ENCODE data around the gene CATSPER1. TPM values are rescaled to one million over a fixed set of nuclear protein-coding genes. Genes with fewer than 3 reads are reported as not detected.

Gene CATSPER1
- total RNA-seq, 1 experiment from 2014 or later: 2.4 TPM

DNA sequence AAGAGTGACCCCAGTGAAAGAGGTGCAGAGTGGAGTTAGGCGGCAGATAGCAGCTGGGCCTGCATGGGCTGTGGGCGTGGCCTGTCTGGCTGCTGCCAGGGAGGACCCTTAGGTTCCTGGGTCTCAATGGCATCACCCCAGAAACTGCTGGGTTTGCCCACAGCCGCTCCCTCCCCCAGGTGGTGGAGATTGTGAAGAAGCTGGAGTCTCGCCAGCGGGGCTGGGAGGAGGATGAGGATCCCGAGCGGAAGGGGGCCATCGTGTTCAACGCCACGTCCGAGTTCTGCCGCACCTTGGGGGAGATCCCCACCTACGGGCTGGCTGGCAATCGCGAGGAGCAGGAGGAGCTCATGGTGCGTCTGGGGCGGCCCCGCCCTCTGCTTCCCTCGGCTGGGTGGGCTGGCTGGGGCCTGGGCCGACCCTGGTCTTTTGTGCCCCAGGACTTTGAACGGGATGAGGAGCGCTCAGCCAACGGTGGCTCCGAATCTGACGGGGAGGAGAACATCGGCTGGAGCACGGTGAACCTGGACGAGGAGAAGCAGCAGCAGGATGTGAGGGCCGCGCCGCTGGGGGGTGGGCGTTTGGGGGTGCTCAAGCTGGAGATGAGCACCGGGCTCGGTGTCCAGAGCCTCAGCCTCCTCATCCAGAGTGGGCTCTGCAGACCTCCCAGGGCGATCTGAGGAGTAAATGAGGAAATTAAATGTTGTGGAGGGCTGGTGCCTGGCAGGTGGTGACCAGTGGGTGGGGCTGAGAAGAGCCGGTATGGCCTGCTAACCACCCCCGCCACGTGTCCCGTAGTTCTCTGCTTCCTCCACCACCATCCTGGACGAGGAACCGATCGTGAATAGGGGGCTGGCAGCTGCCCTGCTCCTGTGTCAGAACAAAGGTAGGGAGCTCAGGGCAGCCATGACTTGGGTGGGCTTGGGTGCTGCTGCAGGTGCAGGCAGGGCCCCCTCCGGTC is 49.8 kb downstream of the CATSPER1 start (continued):
- TF ChIP-seq, protein P1, sequence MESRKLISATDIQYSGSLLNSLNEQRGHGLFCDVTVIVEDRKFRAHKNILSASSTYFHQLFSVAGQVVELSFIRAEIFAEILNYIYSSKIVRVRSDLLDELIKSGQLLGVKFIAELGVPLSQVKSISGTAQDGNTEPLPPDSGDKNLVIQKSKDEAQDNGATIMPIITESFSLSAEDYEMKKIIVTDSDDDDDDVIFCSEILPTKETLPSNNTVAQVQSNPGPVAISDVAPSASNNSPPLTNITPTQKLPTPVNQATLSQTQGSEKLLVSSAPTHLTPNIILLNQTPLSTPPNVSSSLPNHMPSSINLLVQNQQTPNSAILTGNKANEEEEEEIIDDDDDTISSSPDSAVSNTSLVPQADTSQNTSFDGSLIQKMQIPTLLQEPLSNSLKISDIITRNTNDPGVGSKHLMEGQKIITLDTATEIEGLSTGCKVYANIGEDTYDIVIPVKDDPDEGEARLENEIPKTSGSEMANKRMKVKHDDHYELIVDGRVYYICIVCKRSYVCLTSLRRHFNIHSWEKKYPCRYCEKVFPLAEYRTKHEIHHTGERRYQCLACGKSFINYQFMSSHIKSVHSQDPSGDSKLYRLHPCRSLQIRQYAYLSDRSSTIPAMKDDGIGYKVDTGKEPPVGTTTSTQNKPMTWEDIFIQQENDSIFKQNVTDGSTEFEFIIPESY (IDR thresholded peaks at IDR 0.05; ENCODE audit: extremely low read depth, insufficient replicate concordance, low read length): no peak
- TF ChIP-seq, protein P2, sequence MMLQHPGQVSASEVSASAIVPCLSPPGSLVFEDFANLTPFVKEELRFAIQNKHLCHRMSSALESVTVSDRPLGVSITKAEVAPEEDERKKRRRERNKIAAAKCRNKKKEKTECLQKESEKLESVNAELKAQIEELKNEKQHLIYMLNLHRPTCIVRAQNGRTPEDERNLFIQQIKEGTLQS (IDR thresholded peaks at IDR 0.05): no peak
- TF ChIP-seq, protein P3, sequence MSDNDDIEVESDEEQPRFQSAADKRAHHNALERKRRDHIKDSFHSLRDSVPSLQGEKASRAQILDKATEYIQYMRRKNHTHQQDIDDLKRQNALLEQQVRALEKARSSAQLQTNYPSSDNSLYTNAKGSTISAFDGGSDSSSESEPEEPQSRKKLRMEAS (IDR thresholded peaks at IDR 0.05): no peak
- TF ChIP-seq EZH2phosphoT487 (IDR thresholded peaks at IDR 0.05; ENCODE audit: borderline replicate concordance): no peak
- no peak for TF ChIP-seq SRF (IDR thresholded peaks at IDR 0.05; ENCODE audit: low read depth)

DNA sequence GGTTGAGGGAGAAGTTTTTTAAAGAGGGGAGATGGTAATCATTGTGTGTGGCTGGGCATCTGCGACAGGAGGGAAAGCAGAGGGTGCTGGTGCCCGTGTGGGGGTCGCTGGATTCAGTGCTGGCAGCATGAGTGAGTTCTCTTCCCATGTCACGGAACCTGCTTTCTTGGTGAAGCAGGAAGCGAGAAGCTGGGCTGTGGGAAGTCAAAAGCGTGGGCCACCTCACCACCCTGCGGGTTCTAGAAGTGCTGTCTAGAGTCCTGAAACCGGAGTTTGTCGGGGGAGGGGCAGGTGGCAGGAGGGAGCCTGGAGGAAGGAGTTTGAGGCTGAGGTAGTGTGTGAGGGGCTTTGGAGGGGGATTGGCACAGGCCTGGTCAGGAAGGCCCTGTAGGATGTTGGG is 50.5 kb downstream of the CATSPER1 start:
- no peak for DNase-seq (ENCODE audit: low read depth, low spot score)
- intact Hi-C loops (cut with micrococcal nuclease): no loop called here
- BruUV-seq (replicated peaks): no TSS peak
- H3K27ac ChIP-seq (ENCODE audit: low read depth, low read length): no peak overlapping the region
- ChIA-PET POLR2A (no interaction called here), CTCF (no interaction called here), RAD21 (ENCODE audit: low non-redundant PET in 1 of 2, low total read pairs in 2 of 2, uncharacterized antibody in 2 of 2, unreplicated experiment in 2 of 2) (no interaction called here)
- no peak overlapping the region for H3K4me2 ChIP-seq (ENCODE audit: low read length)
- no peak overlapping the region for H3K4me3 ChIP-seq (replicated peaks in 1 of 2; ENCODE audit: low read depth in 1 of 2, low read length in 2 of 2)
- no peaks in the 10 kb centered on the region for H3K27me3 ChIP-seq (ENCODE audit: insufficient read depth, low read length)
- no peak overlapping the region for H2AFZ ChIP-seq (ENCODE audit: low read depth, low read length, poor library complexity, severe bottlenecking)
- no peak for TF ChIP-seq POLR2A (IDR thresholded peaks at IDR 0.05; ENCODE audit: borderline replicate concordance, extremely low read depth, insufficient read depth, insufficient read length)
- no peak for TF ChIP-seq ZFX (IDR thresholded peaks at IDR 0.05)
- TF ChIP-seq EGR1 (IDR thresholded peaks at IDR 0.05; ENCODE audit: low read depth): no peak
- TF ChIP-seq CEBPB (IDR thresholded peaks at IDR 0.05; ENCODE audit: low read depth): no peak
- TF ChIP-seq, protein P1 (IDR thresholded peaks at IDR 0.05; ENCODE audit: extremely low read depth, insufficient replicate concordance, low read length): no peak
- no peak for TF ChIP-seq JUND (IDR thresholded peaks at IDR 0.05)
- TF ChIP-seq, protein P4, sequence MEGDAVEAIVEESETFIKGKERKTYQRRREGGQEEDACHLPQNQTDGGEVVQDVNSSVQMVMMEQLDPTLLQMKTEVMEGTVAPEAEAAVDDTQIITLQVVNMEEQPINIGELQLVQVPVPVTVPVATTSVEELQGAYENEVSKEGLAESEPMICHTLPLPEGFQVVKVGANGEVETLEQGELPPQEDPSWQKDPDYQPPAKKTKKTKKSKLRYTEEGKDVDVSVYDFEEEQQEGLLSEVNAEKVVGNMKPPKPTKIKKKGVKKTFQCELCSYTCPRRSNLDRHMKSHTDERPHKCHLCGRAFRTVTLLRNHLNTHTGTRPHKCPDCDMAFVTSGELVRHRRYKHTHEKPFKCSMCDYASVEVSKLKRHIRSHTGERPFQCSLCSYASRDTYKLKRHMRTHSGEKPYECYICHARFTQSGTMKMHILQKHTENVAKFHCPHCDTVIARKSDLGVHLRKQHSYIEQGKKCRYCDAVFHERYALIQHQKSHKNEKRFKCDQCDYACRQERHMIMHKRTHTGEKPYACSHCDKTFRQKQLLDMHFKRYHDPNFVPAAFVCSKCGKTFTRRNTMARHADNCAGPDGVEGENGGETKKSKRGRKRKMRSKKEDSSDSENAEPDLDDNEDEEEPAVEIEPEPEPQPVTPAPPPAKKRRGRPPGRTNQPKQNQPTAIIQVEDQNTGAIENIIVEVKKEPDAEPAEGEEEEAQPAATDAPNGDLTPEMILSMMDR (IDR thresholded peaks at IDR 0.05 in 2 of 3, conservative IDR thresholded peaks at IDR 0.05 in 1 of 3; ENCODE audit: borderline replicate concordance in 1 of 3, insufficient read depth in 1 of 3, low read depth in 2 of 3, low read length in 2 of 3): no peak
- no peak for TF ChIP-seq FOSL1 (IDR thresholded peaks at IDR 0.05; ENCODE audit: low read depth)
- no peak for TF ChIP-seq SRF (IDR thresholded peaks at IDR 0.05; ENCODE audit: low read depth)
- no peak for TF ChIP-seq ELF1 (IDR thresholded peaks at IDR 0.05; ENCODE audit: borderline replicate concordance, low read depth)
- TF ChIP-seq SIN3A (IDR thresholded peaks at IDR 0.05; ENCODE audit: low read depth): no peak
- no peak overlapping the region for H3K9ac ChIP-seq (ENCODE audit: low read length)
- H3K4me1 ChIP-seq (ENCODE audit: control insufficient read depth in 1 of 2, insufficient read depth in 2 of 2, low read length in 2 of 2): no peaks in the 10 kb centered on the region
- no peaks in the 10 kb centered on the region for H4K20me1 ChIP-seq (ENCODE audit: insufficient read depth)
- no peak for ATAC-seq
- no peaks in the 10 kb centered on the region for H3K9me2 ChIP-seq (ENCODE audit: insufficient read depth)
- H3K36me3 ChIP-seq (ENCODE audit: control insufficient read depth in 1 of 2, insufficient read depth in 2 of 2, low read length in 2 of 2): peaks cover 6 to 10% of the 10 kb centered on the region in 2 experiments; a peak in 3 of 4 replicates
- H3K79me2 ChIP-seq (ENCODE audit: insufficient read depth, low read length): no peaks in the 10 kb centered on the region
- no peaks in the 10 kb centered on the region for H3K9me3 ChIP-seq (ENCODE audit: control insufficient read depth in 1 of 2, insufficient read depth in 1 of 2, low read depth in 1 of 2, low read length in 2 of 2)

Data from HCT116 (cell line).